Measurements from ENCODE around the gene P2RY14. TPM values are rescaled to one million over a fixed set of nuclear protein-coding genes. Genes with fewer than 3 reads are reported as not detected.
"Not testable (repeated sequence)": the region's sequence is repeated elsewhere in the genome, so short reads cannot be mapped to it uniquely, and the experiment has no call there.

The P2RY14 gene
- total RNA-seq, 3 donors from 2014 or later: 0.20 to 0.26 TPM; not detected in 1

DNA sequence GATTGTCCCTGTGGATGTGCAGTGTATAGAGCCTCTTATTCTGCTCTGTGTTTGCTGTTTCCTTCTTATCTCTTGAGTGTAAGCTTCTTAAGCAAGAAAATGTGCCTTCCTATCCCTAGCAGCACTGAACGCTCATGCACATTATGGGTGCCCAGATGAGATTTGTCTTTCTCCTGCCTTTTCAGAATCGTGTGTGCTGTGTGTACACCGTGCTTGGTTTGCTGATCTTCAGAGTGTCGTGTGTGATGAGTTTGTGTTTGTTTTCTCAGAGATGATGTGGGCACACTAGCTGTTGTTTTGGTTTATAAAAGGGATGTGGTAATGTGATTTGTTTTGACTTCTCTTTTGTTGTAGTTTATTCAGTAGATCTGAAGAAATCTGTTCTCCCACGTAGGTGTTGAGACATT, 95.1 kb downstream of the P2RY14 start:
- peak; percentile 35 to 44 for ATAC-seq
- H3K4me3 Mint-ChIP-seq: peak overlapping the region; percentile 49
- no peaks in the 10 kb centered on the region for H3K27me3 Mint-ChIP-seq (ENCODE audit: low read depth)
- H3K36me3 Mint-ChIP-seq (ENCODE audit: insufficient read depth): no peaks in the 10 kb centered on the region
- peaks cover 36% of the 10 kb centered on the region for H3K4me1 Mint-ChIP-seq (ENCODE audit: low read depth)
- H3K9me3 Mint-ChIP-seq: no peaks in the 10 kb centered on the region
- DNase-seq: no peak

- no peaks in the 10 kb centered on the region for H3K9me3 Mint-ChIP-seq
- DNase-seq (no peak), ATAC-seq (peak in 1 of 2 donors; percentile 21)
- H3K4me1 Mint-ChIP-seq (ENCODE audit: low read depth): peaks cover 36% of the 10 kb centered on the region
- no peaks in the 10 kb centered on the region for H3K36me3 Mint-ChIP-seq (ENCODE audit: insufficient read depth)
- no peak overlapping the region for H3K4me3 Mint-ChIP-seq
- H3K27me3 Mint-ChIP-seq (ENCODE audit: low read depth): no peaks in the 10 kb centered on the region
These were observed 95.8 kb downstream of the P2RY14 start for GRCh38 chr3:151182349-151183079.

- no peak for ATAC-seq
- Mint-ChIP-seq H3K4me1 (ENCODE audit: low read depth) (peaks cover 14% of the 10 kb centered on the region), H3K4me3 (no peak overlapping the region), H3K9me3 (no peaks in the 10 kb centered on the region), H3K36me3 (ENCODE audit: insufficient read depth) (no peaks in the 10 kb centered on the region), H3K27me3 (ENCODE audit: low read depth) (no peaks in the 10 kb centered on the region)
- no peak for DNase-seq
These were observed 100.0 kb downstream of the P2RY14 start for GRCh38 chr3:151178208-151178845.

- no peaks in the 10 kb centered on the region for H3K9me3 Mint-ChIP-seq
- DNase-seq: no peak
- H3K36me3 Mint-ChIP-seq (ENCODE audit: insufficient read depth): no peaks in the 10 kb centered on the region
- no peak for ATAC-seq
- H3K27me3 Mint-ChIP-seq (ENCODE audit: low read depth): no peaks in the 10 kb centered on the region
- H3K4me1 Mint-ChIP-seq (ENCODE audit: low read depth): peaks cover 16% of the 10 kb centered on the region
- H3K4me3 Mint-ChIP-seq: no peak overlapping the region
These were observed 102.4 kb downstream of the P2RY14 start for GRCh38 chr3:151175952-151176351.

- Mint-ChIP-seq H3K9me3 (no peaks in the 10 kb centered on the region), H3K4me1 (ENCODE audit: low read depth) (peaks cover 29% of the 10 kb centered on the region), H3K4me3 (no peak overlapping the region), H3K27me3 (ENCODE audit: low read depth) (no peaks in the 10 kb centered on the region), H3K36me3 (ENCODE audit: insufficient read depth) (no peaks in the 10 kb centered on the region)
- no peak for ATAC-seq
- no peak for DNase-seq
These were observed 104.0 kb downstream of the P2RY14 start for GRCh38 chr3:151174351-151174750.

- Mint-ChIP-seq H3K36me3 (ENCODE audit: insufficient read depth) (no peaks in the 10 kb centered on the region), H3K27me3 (ENCODE audit: low read depth) (no peaks in the 10 kb centered on the region), H3K4me3 (peak overlapping the region; percentile 25), H3K4me1 (ENCODE audit: low read depth) (peaks cover 37% of the 10 kb centered on the region), H3K9me3 (no peaks in the 10 kb centered on the region)
- DNase-seq (peak; percentile 10), ATAC-seq (peak; percentile 64 to 73)
These were observed 107.1 kb downstream of the P2RY14 start for GRCh38 chr3:151171145-151171757.

DNA sequence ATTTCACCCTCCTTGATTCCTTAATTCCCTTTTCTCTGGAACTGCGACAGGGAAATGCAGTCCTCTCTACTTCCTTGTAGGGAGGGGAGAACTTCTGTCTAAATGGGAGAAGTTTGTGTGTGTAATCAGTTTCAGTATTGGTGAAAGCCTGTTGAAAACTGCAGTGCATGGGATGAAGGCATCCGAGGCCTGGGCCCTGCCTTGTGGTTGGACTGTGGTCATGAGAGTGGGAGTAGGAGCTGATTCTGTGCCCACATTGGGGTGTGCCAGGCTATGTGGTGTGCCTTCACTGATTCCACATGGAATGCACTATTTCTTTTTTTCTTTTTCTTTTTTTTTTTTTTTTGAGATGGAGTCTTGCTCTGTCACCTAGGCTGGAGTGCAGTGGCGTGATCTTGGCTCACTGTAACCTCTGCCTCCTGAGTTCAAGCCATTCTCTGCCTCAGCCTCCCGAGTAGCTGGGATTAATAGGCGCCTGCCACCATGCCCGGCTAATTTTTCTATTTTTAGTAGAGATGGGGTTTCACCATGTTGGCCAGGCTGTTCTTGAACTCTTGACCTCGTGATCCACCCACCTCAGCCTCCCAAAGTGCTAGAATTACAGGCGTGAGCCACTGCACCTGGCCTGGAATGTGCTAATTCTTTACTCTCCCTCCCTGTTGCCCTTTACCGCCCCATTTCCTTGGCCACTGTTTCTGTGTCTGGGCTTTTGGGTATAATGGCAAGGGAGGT, 108.2 kb downstream of the P2RY14 start:
- H3K4me3 Mint-ChIP-seq; DNase-seq; H3K36me3 Mint-ChIP-seq (ENCODE audit: insufficient read depth); H3K9me3 Mint-ChIP-seq; H3K27me3 Mint-ChIP-seq (ENCODE audit: low read depth): not testable (repeated sequence)
- peaks cover 37% of the 10 kb centered on the region for H3K4me1 Mint-ChIP-seq (ENCODE audit: low read depth)
- peak; percentile 42 to 52 for ATAC-seq

GRCh38 chr3:151169262-151169947, 108.9 kb downstream of the P2RY14 start:
- ATAC-seq: no peak
- Mint-ChIP-seq H3K36me3 (ENCODE audit: insufficient read depth) (no peaks in the 10 kb centered on the region), H3K27me3 (ENCODE audit: low read depth) (no peaks in the 10 kb centered on the region), H3K4me1 (ENCODE audit: low read depth) (peaks cover 37% of the 10 kb centered on the region), H3K4me3 (no peak overlapping the region), H3K9me3 (no peaks in the 10 kb centered on the region)
- DNase-seq: no peak

- Mint-ChIP-seq H3K4me1 (ENCODE audit: low read depth) (peaks cover 37% of the 10 kb centered on the region), H3K4me3 (no peak overlapping the region), H3K27me3 (ENCODE audit: low read depth) (no peaks in the 10 kb centered on the region), H3K9me3 (no peaks in the 10 kb centered on the region), H3K36me3 (ENCODE audit: insufficient read depth) (no peaks in the 10 kb centered on the region)
- DNase-seq (peak; percentile 84), ATAC-seq (peak; percentile 71 to 73)
These were observed 109.9 kb downstream of the P2RY14 start for GRCh38 chr3:151168269-151169094.

- Mint-ChIP-seq H3K36me3 (ENCODE audit: insufficient read depth) (no peaks in the 10 kb centered on the region), H3K4me1 (ENCODE audit: low read depth) (peaks cover 23% of the 10 kb centered on the region), H3K27me3 (ENCODE audit: low read depth) (no peaks in the 10 kb centered on the region), H3K4me3 (no peak overlapping the region), H3K9me3 (no peaks in the 10 kb centered on the region)
- DNase-seq: no peak
- ATAC-seq: no peak
These were observed 112.2 kb downstream of the P2RY14 start for GRCh38 chr3:151166161-151166560.

DNA sequence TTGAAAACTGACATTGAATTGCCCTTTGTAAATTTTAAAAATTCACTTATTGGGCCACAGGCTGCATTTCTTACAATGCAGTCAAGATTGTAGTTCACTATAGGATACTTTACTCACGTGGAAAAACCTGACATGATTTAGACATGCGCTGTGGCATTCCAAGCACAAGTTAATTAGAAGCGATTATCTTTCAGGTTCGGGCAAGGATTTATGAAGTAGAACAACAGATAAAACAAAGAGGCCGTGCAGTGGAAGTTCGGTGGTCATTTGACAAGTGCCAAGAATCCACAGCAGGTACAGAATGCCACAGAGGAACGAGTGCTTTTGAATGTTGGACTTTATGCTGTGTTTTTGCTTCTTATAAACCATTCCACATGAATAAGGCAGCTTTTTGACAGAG, 113.1 kb downstream of the P2RY14 start:
- no peaks in the 10 kb centered on the region for H3K36me3 Mint-ChIP-seq (ENCODE audit: insufficient read depth)
- ATAC-seq (no peak), DNase-seq (no peak)
- no peaks in the 10 kb centered on the region for H3K9me3 Mint-ChIP-seq
- H3K27me3 Mint-ChIP-seq (ENCODE audit: low read depth): peaks cover 3% of the 10 kb centered on the region
- no peak overlapping the region for H3K4me3 Mint-ChIP-seq
- peaks cover 14% of the 10 kb centered on the region for H3K4me1 Mint-ChIP-seq (ENCODE audit: low read depth)
